HEK293 (cell line): ENCODE data around the gene CTRB1.
"Not testable (repeated sequence)": the region's sequence is repeated elsewhere in the genome, so short reads cannot be mapped to it uniquely, and the experiment has no call there.

Experiments
- KLF10 ChIP-seq: fragments of 450-650 bp; IDR thresholded peaks from 2 replicates; pipeline ENCODE4 v1.5.1; 2018; ENCODE audit warnings: missing biosample characterization, mild to moderate bottlenecking, missing genetic modification characterization
- ZNF155 ChIP-seq: fragments of 450-650 bp; formaldehyde crosslinking; IDR thresholded peaks from 2 replicates; pipeline ENCODE4 v1.5.1; 2016; ENCODE audit warnings: missing biosample characterization, missing genetic modification characterization
- ZNF274 ChIP-seq, 2 experiments: fragments of 200-500 bp in 1 of 2; fragments of 450-650 bp in 1 of 2; sonication (Bioruptor generic) in 1 of 2; formaldehyde crosslinking in 1 of 2; IDR thresholded peaks; 2 replicates each; pipeline versions ENCODE4 v1.5.1 to v1.6.1; 2014 to 2016; ENCODE audit warnings: borderline replicate concordance in 1 of 2, inconsistent platforms in 1 of 2, low read length in 1 of 2, missing biosample characterization in 1 of 2, missing genetic modification characterization in 1 of 2
- ZNF830 ChIP-seq: fragments of 450-650 bp; IDR thresholded peaks from 2 replicates; pipeline ENCODE4 v1.5.0; 2018; ENCODE audit warnings: missing biosample characterization, missing genetic modification characterization, low read depth, mild to moderate bottlenecking, moderate library complexity
- TF ChIP-seq, protein P1 (sequence below): fragments of 450-650 bp; formaldehyde crosslinking; IDR thresholded peaks from 2 replicates; pipeline ENCODE4 v1.5.1; 2016; ENCODE audit warnings: missing biosample characterization, missing genetic modification characterization

DNA sequence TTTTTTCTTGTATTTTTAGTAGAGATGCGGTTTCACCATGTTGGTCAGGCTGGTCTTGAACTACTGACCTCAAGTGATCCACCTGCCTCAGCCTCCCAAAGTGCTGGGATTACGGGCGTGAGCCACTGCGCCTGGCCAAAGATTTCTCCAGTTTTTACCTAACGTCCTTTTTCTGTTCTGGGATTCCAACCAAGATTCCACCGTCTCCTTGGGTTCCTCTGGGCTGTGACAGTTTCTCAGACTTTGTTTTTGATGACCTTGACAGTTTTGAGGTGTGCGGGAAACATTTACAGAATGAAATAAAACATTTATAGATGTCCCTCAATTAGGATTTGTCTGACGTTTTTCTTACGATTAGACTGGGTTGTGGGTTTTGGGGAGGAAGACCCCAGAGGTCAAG is 50.6 kb downstream of the CTRB1 start:
- not testable (repeated sequence) for TF ChIP-seq ZNF274 (IDR thresholded peaks at IDR 0.05; ENCODE audit: low read length); ZNF274 (tag by site-specific recombination; IDR thresholded peaks at IDR 0.05; ENCODE audit: borderline replicate concordance); ZNF155 (tag by site-specific recombination); ZNF830 (tag by site-specific recombination); KLF10
- TF ChIP-seq, protein P1, sequence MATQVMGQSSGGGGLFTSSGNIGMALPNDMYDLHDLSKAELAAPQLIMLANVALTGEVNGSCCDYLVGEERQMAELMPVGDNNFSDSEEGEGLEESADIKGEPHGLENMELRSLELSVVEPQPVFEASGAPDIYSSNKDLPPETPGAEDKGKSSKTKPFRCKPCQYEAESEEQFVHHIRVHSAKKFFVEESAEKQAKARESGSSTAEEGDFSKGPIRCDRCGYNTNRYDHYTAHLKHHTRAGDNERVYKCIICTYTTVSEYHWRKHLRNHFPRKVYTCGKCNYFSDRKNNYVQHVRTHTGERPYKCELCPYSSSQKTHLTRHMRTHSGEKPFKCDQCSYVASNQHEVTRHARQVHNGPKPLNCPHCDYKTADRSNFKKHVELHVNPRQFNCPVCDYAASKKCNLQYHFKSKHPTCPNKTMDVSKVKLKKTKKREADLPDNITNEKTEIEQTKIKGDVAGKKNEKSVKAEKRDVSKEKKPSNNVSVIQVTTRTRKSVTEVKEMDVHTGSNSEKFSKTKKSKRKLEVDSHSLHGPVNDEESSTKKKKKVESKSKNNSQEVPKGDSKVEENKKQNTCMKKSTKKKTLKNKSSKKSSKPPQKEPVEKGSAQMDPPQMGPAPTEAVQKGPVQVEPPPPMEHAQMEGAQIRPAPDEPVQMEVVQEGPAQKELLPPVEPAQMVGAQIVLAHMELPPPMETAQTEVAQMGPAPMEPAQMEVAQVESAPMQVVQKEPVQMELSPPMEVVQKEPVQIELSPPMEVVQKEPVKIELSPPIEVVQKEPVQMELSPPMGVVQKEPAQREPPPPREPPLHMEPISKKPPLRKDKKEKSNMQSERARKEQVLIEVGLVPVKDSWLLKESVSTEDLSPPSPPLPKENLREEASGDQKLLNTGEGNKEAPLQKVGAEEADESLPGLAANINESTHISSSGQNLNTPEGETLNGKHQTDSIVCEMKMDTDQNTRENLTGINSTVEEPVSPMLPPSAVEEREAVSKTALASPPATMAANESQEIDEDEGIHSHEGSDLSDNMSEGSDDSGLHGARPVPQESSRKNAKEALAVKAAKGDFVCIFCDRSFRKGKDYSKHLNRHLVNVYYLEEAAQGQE: not testable (repeated sequence)
